Measurements from ENCODE around the gene ACAT1.

ACAT1 gene

DNA sequence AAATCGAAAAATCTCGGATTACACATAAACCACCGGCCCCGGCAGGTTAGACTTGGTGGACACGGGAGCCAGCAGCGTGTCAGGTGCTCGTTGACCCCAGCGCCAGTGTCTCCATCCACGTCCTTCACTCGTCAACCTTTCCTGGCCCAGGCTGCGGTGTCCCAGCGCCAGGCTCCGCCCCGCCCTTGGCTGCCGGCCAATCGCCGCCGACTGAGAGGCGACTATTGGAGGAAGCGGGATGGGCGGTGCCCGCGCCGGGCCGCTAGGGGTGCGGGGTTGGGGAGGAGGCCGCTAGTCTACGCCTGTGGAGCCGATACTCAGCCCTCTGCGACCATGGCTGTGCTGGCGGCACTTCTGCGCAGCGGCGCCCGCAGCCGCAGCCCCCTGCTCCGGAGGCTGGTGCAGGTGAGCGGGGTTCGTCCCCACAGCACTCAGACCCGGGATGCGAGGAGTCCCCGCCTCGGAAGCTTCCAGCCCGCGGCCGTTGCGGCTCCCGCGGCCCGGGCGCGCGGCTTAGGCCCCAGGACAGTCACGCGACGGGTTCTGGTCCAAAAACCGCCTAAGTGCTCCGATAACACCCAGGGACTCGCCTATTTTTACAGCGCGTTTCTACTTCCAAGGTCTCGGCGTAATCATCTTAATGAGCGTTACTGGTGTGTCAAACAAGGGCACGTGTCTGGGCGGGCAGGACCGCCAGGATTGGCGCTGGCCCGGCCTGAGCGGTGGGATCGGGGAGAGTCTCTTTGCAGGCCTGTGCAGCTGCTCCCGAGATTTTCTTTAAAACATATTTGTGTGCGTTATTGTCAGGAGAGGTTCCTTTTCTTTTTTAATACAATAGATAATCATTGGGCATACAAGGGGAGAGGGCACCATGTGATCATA, at the start of gene ACAT1:
Gene ACAT1 (plus strand): TSS at position 294 of the 882 bp plus-strand sequence. CDS start 40 bp downstream, at position 334.
- DNase-seq (ENCODE audit: low read depth), result peak; percentile 91
- TF ChIP-seq, protein P1, sequence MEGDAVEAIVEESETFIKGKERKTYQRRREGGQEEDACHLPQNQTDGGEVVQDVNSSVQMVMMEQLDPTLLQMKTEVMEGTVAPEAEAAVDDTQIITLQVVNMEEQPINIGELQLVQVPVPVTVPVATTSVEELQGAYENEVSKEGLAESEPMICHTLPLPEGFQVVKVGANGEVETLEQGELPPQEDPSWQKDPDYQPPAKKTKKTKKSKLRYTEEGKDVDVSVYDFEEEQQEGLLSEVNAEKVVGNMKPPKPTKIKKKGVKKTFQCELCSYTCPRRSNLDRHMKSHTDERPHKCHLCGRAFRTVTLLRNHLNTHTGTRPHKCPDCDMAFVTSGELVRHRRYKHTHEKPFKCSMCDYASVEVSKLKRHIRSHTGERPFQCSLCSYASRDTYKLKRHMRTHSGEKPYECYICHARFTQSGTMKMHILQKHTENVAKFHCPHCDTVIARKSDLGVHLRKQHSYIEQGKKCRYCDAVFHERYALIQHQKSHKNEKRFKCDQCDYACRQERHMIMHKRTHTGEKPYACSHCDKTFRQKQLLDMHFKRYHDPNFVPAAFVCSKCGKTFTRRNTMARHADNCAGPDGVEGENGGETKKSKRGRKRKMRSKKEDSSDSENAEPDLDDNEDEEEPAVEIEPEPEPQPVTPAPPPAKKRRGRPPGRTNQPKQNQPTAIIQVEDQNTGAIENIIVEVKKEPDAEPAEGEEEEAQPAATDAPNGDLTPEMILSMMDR (IDR thresholded peaks at IDR 0.05; ENCODE audit: insufficient read depth, low read depth, low read length, missing control alignments), result peak; percentile 16
- H3K4me3 ChIP-seq (ENCODE audit: low read length), result peak within 1 kb of the TSS; percentile 72

DNA sequence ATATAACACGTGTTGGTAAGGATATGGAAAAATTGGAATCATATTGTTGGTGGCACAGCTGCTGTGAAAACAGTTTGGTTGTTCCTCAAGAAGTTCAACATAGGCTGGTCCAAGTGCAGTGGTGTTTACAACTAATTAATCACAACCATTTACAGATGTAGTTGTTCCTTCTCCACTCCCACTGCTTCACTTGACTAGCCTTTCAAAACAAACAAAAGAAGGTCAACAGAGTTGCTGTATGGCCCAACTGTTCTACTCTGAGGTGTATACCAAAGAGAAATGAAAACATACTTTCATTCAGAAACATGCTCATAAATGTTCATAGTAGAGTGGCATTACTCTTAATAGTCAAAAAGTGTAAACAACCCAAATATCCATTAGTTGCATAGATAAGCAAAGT, 36.6 kb upstream of the ACAT1 start:
- TF ChIP-seq, protein P1 (IDR thresholded peaks at IDR 0.05; ENCODE audit: insufficient read depth, low read depth, low read length, missing control alignments), result no peak

DNA sequence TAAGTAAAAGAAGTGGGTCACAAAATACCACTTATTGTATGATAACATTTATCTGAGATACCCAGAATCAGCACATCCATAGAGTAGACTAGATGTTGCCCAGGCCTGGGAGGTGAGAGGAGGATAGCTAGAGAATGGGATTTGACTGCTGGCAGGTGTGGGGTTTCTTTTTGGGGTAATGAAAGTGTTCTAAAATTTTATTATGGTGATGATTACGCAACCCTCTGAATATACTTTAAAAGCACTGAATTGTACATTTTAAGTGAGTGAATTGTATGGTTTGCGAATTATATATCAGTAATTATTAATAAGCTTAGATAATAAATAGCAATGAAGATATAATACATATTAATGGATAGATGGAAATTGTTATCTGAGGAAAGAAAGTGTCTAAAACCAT, 35.7 kb upstream of the ACAT1 start:
- no peak for DNase-seq (ENCODE audit: low read depth)
- TF ChIP-seq, protein P1 (IDR thresholded peaks at IDR 0.05; ENCODE audit: insufficient read depth, low read depth, low read length, missing control alignments), result no peak
- H3K4me3 ChIP-seq (ENCODE audit: low read length), result no peak overlapping the region

More for the DNA sequence above, 36.6 kb upstream of the ACAT1 start:
- DNase-seq (ENCODE audit: low read depth), result no peak
- no peak overlapping the region for H3K4me3 ChIP-seq (ENCODE audit: low read length)

DNA sequence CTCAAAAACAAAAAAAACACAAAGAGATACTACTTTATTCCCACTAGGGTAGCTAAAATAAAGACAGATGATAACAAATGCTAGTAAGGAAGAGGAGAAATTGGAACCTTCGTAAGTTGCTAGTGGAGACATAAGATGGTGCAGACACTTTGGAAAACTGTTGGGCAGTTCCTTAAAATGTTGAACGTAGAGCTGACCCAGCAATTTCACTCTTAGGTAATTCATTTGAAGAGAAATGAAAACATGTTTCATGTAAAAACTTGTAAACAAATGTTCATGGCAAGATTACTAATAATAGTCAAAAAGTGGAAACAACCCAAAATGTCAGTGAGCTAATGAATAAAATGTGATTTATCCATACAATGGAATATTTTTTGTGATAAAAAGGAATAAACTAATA, 29.2 kb upstream of the ACAT1 start:
- TF ChIP-seq, protein P1 (IDR thresholded peaks at IDR 0.05; ENCODE audit: insufficient read depth, low read depth, low read length, missing control alignments), result no peak
- DNase-seq (ENCODE audit: low read depth), result no peak
- no peak overlapping the region for H3K4me3 ChIP-seq (ENCODE audit: low read length)

DNA sequence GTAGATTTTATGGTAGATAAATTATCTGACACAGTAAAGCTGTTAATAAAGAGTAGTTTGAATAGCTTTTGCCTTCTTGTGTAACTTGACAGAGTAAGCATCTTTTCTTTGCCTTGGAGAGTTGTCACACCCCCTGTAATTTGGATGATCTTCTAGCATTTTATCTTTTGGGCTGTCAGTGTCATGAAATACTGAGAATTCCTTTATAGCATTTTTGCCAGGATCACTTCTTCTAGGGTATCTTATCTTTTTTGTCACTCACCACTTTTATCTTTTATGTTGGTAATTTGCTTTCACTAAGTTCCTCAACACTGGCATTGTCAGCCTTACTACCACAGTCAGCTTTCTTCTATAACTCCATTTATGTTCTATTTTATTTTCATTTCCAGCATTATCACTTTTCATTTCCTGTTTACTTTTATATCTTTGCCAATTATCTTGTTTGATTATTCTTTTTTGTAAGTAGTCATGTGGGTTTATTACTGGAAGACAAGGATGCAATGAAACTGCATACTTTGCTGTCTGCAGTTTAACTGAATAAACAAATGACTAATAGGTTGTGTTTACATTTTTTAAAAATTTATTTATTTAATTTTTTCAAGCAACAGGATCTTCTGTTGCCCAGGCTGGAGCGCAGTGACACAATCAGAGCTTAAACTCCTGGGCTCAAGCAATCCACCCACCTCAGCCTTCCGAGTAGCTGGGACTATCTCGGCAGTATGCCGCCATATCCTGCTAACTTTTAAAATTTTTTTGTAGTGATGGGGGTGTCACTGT, 28.1 kb upstream of the ACAT1 start:
- TF ChIP-seq, protein P1 (IDR thresholded peaks at IDR 0.05; ENCODE audit: insufficient read depth, low read depth, low read length, missing control alignments), result no peak
- no peak overlapping the region for H3K4me3 ChIP-seq (ENCODE audit: low read length)
- no peak for DNase-seq (ENCODE audit: low read depth)

DNA sequence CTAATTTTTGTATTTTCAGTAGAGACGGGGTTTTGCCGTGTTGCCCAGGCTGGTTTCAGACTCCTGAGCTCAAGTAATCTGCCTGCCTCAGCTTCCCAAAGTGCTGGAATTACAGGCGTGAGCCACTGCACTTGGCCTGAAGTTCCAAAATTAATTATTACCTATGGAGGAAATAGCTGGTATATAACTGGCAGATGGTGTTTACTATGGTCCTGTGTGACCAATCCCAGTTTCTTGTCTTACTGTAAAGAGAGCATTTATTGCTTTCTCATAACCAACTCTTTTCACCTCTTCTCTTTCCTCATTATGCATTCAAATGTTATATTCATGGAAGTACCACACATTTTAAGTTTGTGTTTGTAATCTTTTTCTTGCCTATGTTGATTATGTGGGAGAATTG, 24.2 kb upstream of the ACAT1 start:
- TF ChIP-seq, protein P1 (IDR thresholded peaks at IDR 0.05; ENCODE audit: insufficient read depth, low read depth, low read length, missing control alignments), result no peak
- H3K4me3 ChIP-seq (ENCODE audit: low read length), result no peak overlapping the region
- no peak for DNase-seq (ENCODE audit: low read depth)

Data from epithelial cell of esophagus (primary cell).